ENCODE data around the gene KRT3.

The KRT3 gene

GRCh38 chr12:52749827-52750226, 46.1 kb downstream of the KRT3 start:
- Histone ChIP-seq H3F3A (ENCODE audit: insufficient read depth, low read length) (no peaks in the 10 kb centered on the region), H3K27me3 (replicated peaks; ENCODE audit: insufficient read depth, low read length) (peaks cover 66% of the 10 kb centered on the region), H3K4me2 (ENCODE audit: low read depth, low read length) (no peak overlapping the region), H3K79me2 (ENCODE audit: low read length) (no peaks in the 10 kb centered on the region), H3K27ac (ENCODE audit: low read length) (no peak overlapping the region), H2AFZ (ENCODE audit: low read length) (no peak overlapping the region), H3K4me3 (ENCODE audit: low read length) (no peak overlapping the region), H3K9ac (ENCODE audit: low read length) (no peak overlapping the region), H3K4me1 (ENCODE audit: low read length) (no peaks in the 10 kb centered on the region), H3K36me3 (replicated peaks; ENCODE audit: insufficient read depth, low read length) (no peaks in the 10 kb centered on the region), H4K20me1 (ENCODE audit: insufficient read depth, low read length) (no peaks in the 10 kb centered on the region), H3K9me3 (replicated peaks; ENCODE audit: insufficient read depth, low read length) (no peaks in the 10 kb centered on the region), H3K9me2 (replicated peaks; ENCODE audit: insufficient read depth, low read length) (no peaks in the 10 kb centered on the region)
- no peak for DNase-seq
- TF ChIP-seq EZH2 (optimal IDR thresholded peaks at IDR 0.05; ENCODE audit: low read depth, low read length) (no peak), CTCF (IDR thresholded peaks at IDR 0.05; ENCODE audit: low read length) (no peak), EZH2phosphoT487 (IDR thresholded peaks at IDR 0.05; ENCODE audit: low read length) (no peak)

GRCh38 chr12:52748578-52748977, 47.3 kb downstream of the KRT3 start:
- DNase-seq = no peak
- no peaks in the 10 kb centered on the region for H3F3A ChIP-seq (ENCODE audit: insufficient read depth, low read length)
- H3K27me3 ChIP-seq (replicated peaks; ENCODE audit: insufficient read depth, low read length) = peaks cover 66% of the 10 kb centered on the region
- TF ChIP-seq EZH2 (optimal IDR thresholded peaks at IDR 0.05; ENCODE audit: low read depth, low read length) (no peak), CTCF (IDR thresholded peaks at IDR 0.05; ENCODE audit: low read length) (no peak), EZH2phosphoT487 (IDR thresholded peaks at IDR 0.05; ENCODE audit: low read length) (no peak)
- H3K79me2 ChIP-seq (ENCODE audit: low read length) = no peaks in the 10 kb centered on the region
- no peak overlapping the region for H3K4me3 ChIP-seq (ENCODE audit: low read length)
- H3K36me3 ChIP-seq (replicated peaks; ENCODE audit: insufficient read depth, low read length) = no peaks in the 10 kb centered on the region
- H3K9me2 ChIP-seq (replicated peaks; ENCODE audit: insufficient read depth, low read length) = no peaks in the 10 kb centered on the region
- no peaks in the 10 kb centered on the region for H4K20me1 ChIP-seq (ENCODE audit: insufficient read depth, low read length)
- H2AFZ ChIP-seq (ENCODE audit: low read length) = no peak overlapping the region
- H3K27ac ChIP-seq (ENCODE audit: low read length) = no peak overlapping the region
- no peaks in the 10 kb centered on the region for H3K4me1 ChIP-seq (ENCODE audit: low read length)
- H3K9me3 ChIP-seq (replicated peaks; ENCODE audit: insufficient read depth, low read length) = no peaks in the 10 kb centered on the region
- no peak overlapping the region for H3K9ac ChIP-seq (ENCODE audit: low read length)
- H3K4me2 ChIP-seq (ENCODE audit: low read depth, low read length) = no peak overlapping the region

GRCh38 chr12:52745554-52745953, 50.4 kb downstream of the KRT3 start:
- Histone ChIP-seq H3K4me2 (ENCODE audit: low read depth, low read length) (no peak overlapping the region), H3F3A (ENCODE audit: insufficient read depth, low read length) (no peaks in the 10 kb centered on the region), H3K9ac (ENCODE audit: low read length) (no peak overlapping the region), H3K9me2 (replicated peaks; ENCODE audit: insufficient read depth, low read length) (no peaks in the 10 kb centered on the region), H2AFZ (ENCODE audit: low read length) (no peak overlapping the region), H3K27ac (ENCODE audit: low read length) (no peak overlapping the region), H3K9me3 (replicated peaks; ENCODE audit: insufficient read depth, low read length) (no peaks in the 10 kb centered on the region), H3K36me3 (replicated peaks; ENCODE audit: insufficient read depth, low read length) (no peaks in the 10 kb centered on the region), H3K79me2 (ENCODE audit: low read length) (no peaks in the 10 kb centered on the region), H4K20me1 (ENCODE audit: insufficient read depth, low read length) (no peaks in the 10 kb centered on the region), H3K4me1 (ENCODE audit: low read length) (no peaks in the 10 kb centered on the region), H3K4me3 (ENCODE audit: low read length) (no peak overlapping the region), H3K27me3 (replicated peaks; ENCODE audit: insufficient read depth, low read length) (peaks cover 53% of the 10 kb centered on the region)
- DNase-seq = no peak
- no peak for TF ChIP-seq EZH2phosphoT487 (IDR thresholded peaks at IDR 0.05; ENCODE audit: low read length)
- TF ChIP-seq EZH2 (optimal IDR thresholded peaks at IDR 0.05; ENCODE audit: low read depth, low read length) = no peak
- no peak for TF ChIP-seq CTCF (IDR thresholded peaks at IDR 0.05; ENCODE audit: low read length)

Data from MM.1S (cell line).